SIG-M5 treated with dmso at 0.1 percent for 504 hours (cell line): Measurements from ENCODE around the gene MARCKSL1.
"Not testable (repeated sequence)": the region's sequence is repeated elsewhere in the genome, so short reads cannot be mapped to it uniquely, and the experiment has no call there.

ENCODE experiments used
- DNase-seq: peaks from one replicate; lab custom pipeline; 2025; ENCODE audit not compliant: unreplicated experiment; lab: John Stamatoyannopoulos, UW

Gene MARCKSL1

GRCh38 chr1:32334274-32334861 lies 1.7 kb downstream of the MARCKSL1 start:
- DNase-seq = no peak

DNA sequence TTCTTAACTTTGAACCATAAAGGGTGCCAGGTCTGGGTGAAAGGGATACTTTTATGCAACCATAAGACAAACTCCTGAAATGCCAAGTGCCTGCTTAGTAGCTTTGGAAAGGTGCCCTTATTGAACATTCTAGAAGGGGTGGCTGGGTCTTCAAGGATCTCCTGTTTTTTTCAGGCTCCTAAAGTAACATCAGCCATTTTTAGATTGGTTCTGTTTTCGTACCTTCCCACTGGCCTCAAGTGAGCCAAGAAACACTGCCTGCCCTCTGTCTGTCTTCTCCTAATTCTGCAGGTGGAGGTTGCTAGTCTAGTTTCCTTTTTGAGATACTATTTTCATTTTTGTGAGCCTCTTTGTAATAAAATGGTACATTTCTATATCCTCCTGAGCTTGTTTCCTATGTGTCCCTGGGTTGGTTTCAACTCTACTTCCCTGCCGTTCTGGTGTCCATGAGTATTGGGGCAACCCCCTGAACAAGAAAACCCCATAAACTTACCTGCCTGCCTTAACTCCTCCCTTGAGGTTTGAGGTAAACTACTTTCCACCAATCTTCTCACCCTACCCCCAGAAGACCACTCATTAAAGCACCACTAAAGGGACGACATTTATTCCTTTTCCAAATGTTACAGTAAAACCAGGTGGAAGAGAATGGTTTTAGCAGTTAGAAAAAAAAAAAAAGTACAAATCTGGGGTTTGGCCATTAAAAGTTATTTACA lies 2.6 kb downstream of the MARCKSL1 start:
- DNase-seq = no peak

DNA sequence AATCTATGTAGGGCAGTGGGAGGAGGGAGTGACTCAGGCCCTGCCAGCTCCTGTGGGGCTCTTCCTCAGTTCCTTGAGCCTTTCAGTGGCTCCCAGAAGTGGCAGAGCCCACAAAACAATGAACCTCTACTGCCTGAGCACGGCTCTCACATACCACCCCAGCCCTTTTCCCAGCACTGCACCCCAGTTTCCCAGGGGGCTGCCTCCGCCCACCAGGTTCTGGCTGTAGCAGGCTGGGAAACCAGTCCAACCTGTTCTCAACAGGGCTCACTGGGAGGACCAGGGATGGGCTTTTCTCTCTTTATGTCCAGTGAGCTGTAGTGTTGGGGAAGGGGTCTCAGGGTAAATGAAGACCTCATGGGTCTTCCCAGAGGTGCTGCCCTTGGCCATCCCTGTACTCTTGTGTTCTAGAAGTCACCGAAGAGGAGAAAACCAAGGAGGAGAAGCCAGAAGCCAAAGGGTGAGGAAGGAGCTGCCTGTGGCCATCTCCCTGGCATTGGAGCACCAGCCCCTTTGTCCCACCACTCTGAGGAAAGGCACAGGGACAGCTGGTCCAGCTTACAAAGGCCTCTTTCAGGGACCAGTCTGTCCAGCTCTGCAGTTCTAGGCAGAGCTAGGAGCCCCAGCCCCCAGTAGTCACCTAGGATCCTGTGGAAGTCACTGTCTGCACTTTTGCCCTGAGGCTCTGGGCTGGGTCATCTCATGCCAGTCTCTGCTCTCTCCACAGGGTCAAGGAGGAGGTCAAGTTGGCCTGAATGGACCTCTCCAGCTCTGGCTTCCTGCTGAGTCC lies 3.5 kb downstream of the MARCKSL1 start:
- DNase-seq = no peak

DNA sequence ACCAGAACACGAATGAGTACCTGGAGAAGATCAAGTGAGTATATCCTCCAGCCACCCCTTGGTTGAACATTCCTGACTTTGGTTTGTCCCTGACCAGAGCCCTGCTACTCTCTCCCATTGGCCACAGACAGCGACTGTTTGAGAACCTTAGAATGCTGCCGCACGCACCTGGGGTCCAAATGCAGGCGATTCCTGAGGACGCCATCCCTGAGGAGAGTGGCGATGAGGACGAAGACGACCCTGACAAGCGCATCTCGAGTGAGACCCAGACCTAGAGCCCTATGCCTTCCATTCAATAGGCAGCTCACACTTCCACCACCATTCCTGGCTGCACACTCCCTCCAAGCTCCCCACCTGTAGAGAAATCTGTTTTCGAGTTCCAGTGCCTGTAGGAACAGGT lies 4.5 kb downstream of the MARCKSL1 start:
- no peak for DNase-seq

DNA sequence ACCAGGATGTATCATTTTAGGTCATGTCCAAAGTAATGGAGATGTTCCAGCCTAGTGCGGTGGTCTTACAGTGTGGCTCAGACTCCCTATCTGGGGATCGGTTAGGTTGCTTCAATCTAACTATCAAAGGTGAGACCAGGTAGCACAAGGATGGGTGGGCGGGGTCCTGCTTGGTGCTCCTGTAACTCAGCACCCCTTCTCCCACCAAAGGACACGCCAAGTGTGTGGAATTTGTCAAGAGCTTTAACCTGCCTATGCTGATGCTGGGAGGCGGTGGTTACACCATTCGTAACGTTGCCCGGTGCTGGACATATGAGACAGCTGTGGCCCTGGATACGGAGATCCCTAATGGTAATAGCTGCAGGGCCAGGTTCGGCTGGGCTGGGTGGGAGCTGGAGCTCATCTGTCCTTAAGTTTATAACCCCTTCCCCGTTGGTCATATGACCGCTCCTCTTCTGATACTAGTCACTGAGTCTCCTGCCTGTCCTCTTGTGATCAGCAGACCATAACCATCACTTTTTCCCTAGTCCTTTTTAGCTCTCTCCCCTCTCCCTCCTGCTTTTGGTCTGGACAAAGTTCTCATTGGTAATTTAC lies 5.4 kb downstream of the MARCKSL1 start:
- no peak for DNase-seq

DNA sequence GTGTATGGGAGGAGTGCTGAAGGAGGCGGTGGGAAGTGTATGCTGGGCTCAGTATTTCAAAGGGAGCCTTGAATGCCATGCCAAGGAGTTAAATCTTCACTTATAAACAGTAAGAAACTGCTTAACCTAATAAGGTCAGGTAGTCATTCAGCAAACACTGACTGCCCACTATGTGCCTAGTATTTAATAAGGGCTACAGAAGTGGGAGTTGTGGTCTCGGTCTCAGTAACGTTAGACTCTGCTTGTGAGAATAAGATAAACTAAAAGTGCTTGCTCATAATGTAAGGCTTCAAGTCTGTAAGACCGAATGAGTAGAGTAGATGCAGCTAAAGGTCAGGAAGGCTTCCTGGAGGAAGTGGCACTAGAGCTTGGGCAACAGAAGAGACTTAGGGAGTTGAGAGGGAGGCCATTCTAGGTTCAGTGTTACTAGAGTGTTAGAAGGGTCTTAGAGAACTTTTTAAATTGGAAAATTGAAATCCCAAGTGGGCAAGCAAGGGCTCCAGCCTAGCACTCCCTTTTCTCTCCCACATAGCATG lies 6.0 kb downstream of the MARCKSL1 start:
- DNase-seq = no peak

DNA sequence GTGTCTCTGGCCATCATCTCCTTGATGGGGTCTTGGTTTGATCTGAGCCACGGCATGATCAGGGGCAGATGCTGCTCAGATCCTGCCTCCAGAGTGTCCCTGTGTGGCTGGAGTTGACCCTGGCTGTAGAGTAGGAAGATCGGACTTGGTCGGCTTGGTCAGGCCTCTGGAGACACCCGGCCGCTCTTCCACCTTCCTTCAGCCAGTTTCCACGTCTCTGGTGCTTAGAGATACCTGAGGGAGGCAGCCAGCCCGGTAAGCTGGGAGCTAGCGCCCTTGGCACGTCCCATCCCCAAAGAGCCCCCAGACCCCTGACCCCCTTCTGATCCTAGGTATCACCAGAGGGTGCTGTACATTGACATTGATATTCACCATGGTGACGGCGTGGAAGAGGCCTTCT lies 8.8 kb downstream of the MARCKSL1 start:
- no peak for DNase-seq

GRCh38 chr1:32321712-32322291 lies 14.2 kb downstream of the MARCKSL1 start:
- no peak for DNase-seq

GRCh38 chr1:32318127-32318869 lies 17.7 kb downstream of the MARCKSL1 start:
- no peak for DNase-seq

- no peak for DNase-seq
Observed at GRCh38 chr1:32316903-32317277, 19.1 kb downstream of the MARCKSL1 start.

DNA sequence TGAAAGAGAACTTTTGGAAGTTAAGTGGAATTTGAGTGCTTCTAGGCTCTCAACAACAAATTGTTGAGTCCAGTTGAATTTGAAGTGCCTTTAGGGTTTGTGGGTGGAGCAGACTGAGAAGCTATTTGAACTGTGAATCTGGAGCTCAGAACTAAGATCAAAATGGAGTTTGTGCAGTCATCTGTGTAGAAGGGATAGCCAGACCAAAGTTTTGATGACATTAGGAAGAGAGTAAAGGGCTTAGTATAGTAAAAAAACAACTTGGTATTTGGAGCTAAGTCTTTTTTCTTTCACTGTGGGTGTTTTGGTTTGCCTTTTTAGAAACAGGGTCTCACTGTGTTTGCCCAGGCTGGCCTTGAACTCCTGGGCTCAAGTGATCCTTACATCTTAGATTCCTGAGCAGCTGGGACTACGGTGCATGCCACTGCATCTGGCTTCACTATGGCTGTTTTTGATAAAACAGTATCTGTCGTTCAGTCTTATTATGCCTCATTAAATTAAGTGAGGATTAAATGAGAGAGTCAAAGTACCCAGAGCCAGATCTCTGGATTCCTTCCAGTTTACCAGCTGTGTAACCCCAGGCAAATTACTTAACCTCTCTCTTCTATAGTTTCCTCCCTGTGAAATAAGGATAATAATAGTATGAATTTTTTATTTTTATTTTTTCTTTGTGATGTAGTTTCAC lies 24.2 kb downstream of the MARCKSL1 start:
- DNase-seq = no peak

DNA sequence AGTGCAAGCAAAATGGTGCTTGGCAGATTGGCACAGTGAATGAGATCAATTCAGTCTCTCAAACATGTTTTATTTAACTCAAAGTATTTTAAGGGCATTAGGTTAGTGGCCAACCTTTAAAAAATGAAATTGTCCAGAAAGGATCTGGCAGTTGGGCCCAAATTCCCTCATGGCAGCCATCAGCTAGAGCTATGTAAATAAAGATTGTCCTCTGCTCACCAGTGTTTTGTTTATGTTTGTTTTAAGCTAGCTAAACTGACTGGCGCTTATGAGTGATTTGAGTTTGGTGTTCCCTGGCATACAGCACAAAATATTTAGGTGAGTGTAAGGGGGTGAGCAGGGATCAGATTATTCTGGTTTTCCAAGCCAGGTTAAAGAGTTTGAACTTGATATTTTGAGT lies 26.1 kb downstream of the MARCKSL1 start:
- DNase-seq = no peak

- DNase-seq = no peak
Observed at GRCh38 chr1:32307324-32307723, 28.7 kb downstream of the MARCKSL1 start.

DNA sequence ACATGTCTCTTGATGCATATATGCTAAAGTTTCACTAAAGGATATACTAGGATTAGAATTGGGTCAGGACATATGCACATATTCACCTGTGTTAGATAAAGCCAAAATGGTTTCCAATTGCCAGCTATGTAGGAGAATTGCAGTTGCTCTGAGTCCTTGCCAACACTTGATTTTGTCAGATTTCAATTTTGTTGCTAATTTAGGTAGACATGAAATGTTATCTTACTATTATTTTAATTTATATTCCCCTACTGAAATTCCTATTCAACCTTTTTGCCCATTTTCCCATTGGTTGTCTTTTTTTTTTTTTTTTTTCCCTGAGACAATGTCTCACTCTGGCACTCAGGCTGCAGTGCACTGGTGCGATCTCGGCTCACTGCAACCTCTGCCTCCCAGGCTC lies 30.7 kb downstream of the MARCKSL1 start:
- no peak for DNase-seq

GRCh38 chr1:32303997-32304622 lies 31.9 kb downstream of the MARCKSL1 start:
- no peak for DNase-seq

- DNase-seq = no peak
Observed at GRCh38 chr1:32303358-32303757, 32.7 kb downstream of the MARCKSL1 start.

- no peak for DNase-seq
Observed at GRCh38 chr1:32299327-32299726, 36.7 kb downstream of the MARCKSL1 start.

DNA sequence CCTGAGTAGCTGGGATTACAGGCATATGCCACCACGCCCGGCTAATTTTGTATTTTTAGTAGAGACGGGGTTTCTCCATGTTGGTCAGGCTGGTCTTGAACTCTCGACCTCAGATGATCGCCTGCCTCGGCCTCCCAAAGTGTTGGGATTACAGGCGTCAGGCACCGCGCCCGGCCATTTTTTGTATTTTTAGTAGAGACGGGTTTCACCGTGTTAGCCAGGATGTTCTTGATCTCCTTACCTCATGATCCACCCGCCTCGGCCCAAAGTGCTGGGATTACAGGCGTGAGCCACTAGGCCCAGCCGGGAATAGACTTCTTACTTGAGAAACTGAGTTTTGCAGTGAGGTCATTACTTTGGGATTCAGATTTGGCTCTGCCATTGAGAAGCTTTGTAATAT lies 37.8 kb downstream of the MARCKSL1 start:
- DNase-seq = not testable (repeated sequence)

GRCh38 chr1:32291708-32292538 lies 44.1 kb downstream of the MARCKSL1 start, which contains the start of gene HDAC1:
TSS of gene HDAC1 (plus strand) at chr1:32292083. CDS start at chr1:32292170, 87 bp downstream.
- DNase-seq = peak; percentile 95
